IMR-90 (cell line): ENCODE measurements around the gene HNRNPUL1. TPM values are rescaled to one million over a fixed set of nuclear protein-coding genes. Genes with fewer than 3 reads are reported as not detected.

Experiments used
- ATAC-seq: fragments of 200-7000 bp; cut with Tn5 transposase; 2 replicates; pipeline ENCODE4 v1.9.1; 2020; ENCODE audit warnings: low read depth, mild to moderate bottlenecking, moderate library complexity
- BruUV-seq: library from RNA; stranded (reverse); fragments of 400-500 nt; replicated peaks from 2 replicates; lab custom pipeline; 2021; lab: Mats Ljungman, UMichigan
- CTCF ChIA-PET: fragments of 300-600 bp; formaldehyde crosslinking; extraction: SDS; loops from one replicate; lab custom pipeline; 2021; ENCODE audit warnings: antibody characterized with exemption; lab: Yijun Ruan, JAX
- POLR2A ChIA-PET: fragments of 300-600 bp; sonication (Branson Sonifier 250); formaldehyde crosslinking; loops from one replicate; lab custom pipeline; 2022; ENCODE audit warnings: antibody characterized with exemption; ENCODE audit not compliant: unreplicated experiment; lab: Charles Lee
- DNase-seq: peaks from one replicate; pipeline ENCODE4 v3.0.0; 2013
- H2AFZ ChIP-seq: replicated peaks from 2 replicates; pipeline ENCODE3; 2013; ENCODE audit warnings: low read length, mild to moderate bottlenecking; ENCODE audit not compliant: poor library complexity
- H2AK5ac ChIP-seq: 2 replicates; pipeline ENCODE4 v1.6.1; 2013; ENCODE audit warnings: low read depth, low read length, inconsistent platforms
- H2AK9ac ChIP-seq: replicated peaks from 2 replicates; pipeline ENCODE3; 2013; ENCODE audit warnings: mild to moderate bottlenecking, low read depth, low read length, moderate library complexity; ENCODE audit not compliant: poor library complexity
- H2BK120ac ChIP-seq: 2 replicates; pipeline ENCODE4 v1.6.1; 2013; ENCODE audit warnings: low read depth, low read length, inconsistent platforms
- H2BK15ac ChIP-seq: 3 replicates; pipeline ENCODE4 v1.6.1; 2013; ENCODE audit warnings: low read depth, low read length, inconsistent platforms
- H2BK20ac ChIP-seq: 2 replicates; pipeline ENCODE4 v1.6.1; 2013; ENCODE audit warnings: low read depth, mild to moderate bottlenecking, inconsistent platforms, low read length, moderate library complexity
- H2BK5ac ChIP-seq: 2 replicates; pipeline ENCODE4 v1.6.1; 2013; ENCODE audit warnings: mild to moderate bottlenecking, low read depth, low read length, inconsistent platforms; ENCODE audit not compliant: poor library complexity, severe bottlenecking
- H3K14ac ChIP-seq: replicated peaks from 2 replicates; pipeline ENCODE4 v1.6.1; 2013; ENCODE audit warnings: low read depth, low read length, inconsistent platforms
- H3K18ac ChIP-seq: 2 replicates; pipeline ENCODE4 v1.6.1; 2013; ENCODE audit warnings: low read depth, low read length, control low read depth
- H3K23ac ChIP-seq: 2 replicates; pipeline ENCODE4 v1.6.1; 2013; ENCODE audit warnings: low read depth, low read length, inconsistent platforms
- H3K27ac ChIP-seq: 2 replicates; pipeline ENCODE4 v1.5.1; 2013; ENCODE audit warnings: mild to moderate bottlenecking, control low read depth, low read length; ENCODE audit not compliant: insufficient read depth
- H3K27me3 ChIP-seq: 2 replicates; pipeline ENCODE4 v1.6.1; 2013; ENCODE audit warnings: low read length; ENCODE audit not compliant: control insufficient read depth, insufficient read depth
- H3K36me3 ChIP-seq: 2 replicates; pipeline ENCODE4 v1.6.1; 2013; ENCODE audit warnings: low read length, mixed read lengths; ENCODE audit not compliant: control insufficient read depth, insufficient read depth
- H3K4ac ChIP-seq: 2 replicates; pipeline ENCODE4 v1.6.1; 2013; ENCODE audit warnings: low read depth, low read length, inconsistent platforms
- H3K4me1 ChIP-seq: 2 replicates; pipeline ENCODE4 v1.6.1; 2013; ENCODE audit warnings: low read length, mixed read lengths; ENCODE audit not compliant: control insufficient read depth, insufficient read depth
- H3K4me2 ChIP-seq: 2 replicates; pipeline ENCODE4 v1.6.1; 2013; ENCODE audit warnings: low read depth, mild to moderate bottlenecking, control low read depth, low read length, moderate library complexity
- H3K4me3 ChIP-seq: 2 replicates; pipeline ENCODE4 v1.5.1; 2013; ENCODE audit warnings: low read depth, mild to moderate bottlenecking, control low read depth, low read length, moderate library complexity; ENCODE audit not compliant: insufficient read depth
- H3K56ac ChIP-seq: 2 replicates; pipeline ENCODE4 v1.6.1; 2013; ENCODE audit warnings: low read length, inconsistent platforms; ENCODE audit not compliant: insufficient read depth; ENCODE audit errors: extremely low read depth
- H3K79me1 ChIP-seq, 2 experiments: 2 replicates each; pipeline ENCODE4 v1.6.1; 2013; ENCODE audit warnings: low read length in 2 of 2, inconsistent platforms in 1 of 2, low read depth in 1 of 2
- H3K9ac ChIP-seq: 2 replicates; pipeline ENCODE4 v1.6.1; 2013; ENCODE audit warnings: low read depth, low read length, control low read depth
- H3K9me1 ChIP-seq: 2 replicates; pipeline ENCODE4 v1.6.1; 2013; ENCODE audit warnings: low read length, inconsistent platforms; ENCODE audit not compliant: insufficient read depth
- H3K9me3 ChIP-seq: 2 replicates; pipeline ENCODE4 v1.6.1; 2013; ENCODE audit warnings: low read length; ENCODE audit not compliant: control insufficient read depth, insufficient read depth
- H4K20me1 ChIP-seq: 2 replicates; pipeline ENCODE4 v1.6.1; 2013; ENCODE audit warnings: low read length, inconsistent platforms; ENCODE audit not compliant: insufficient read depth
- H4K5ac ChIP-seq: 2 replicates; pipeline ENCODE4 v1.6.1; 2013; ENCODE audit warnings: mild to moderate bottlenecking, low read depth, low read length, control low read depth
- H4K8ac ChIP-seq, 2 experiments: 2 replicates each; pipeline ENCODE4 v1.6.1; 2013; ENCODE audit warnings: low read depth in 2 of 2, low read length in 2 of 2, control low read depth in 1 of 2, inconsistent platforms in 1 of 2
- H4K91ac ChIP-seq: 2 replicates; pipeline ENCODE4 v1.6.1; 2013; ENCODE audit warnings: low read depth, low read length, inconsistent platforms; ENCODE audit not compliant: insufficient read depth
- BHLHE40 ChIP-seq: fragments of 150-350 bp; IDR thresholded peaks from 2 replicates; pipeline ENCODE4 v1.6.1; 2016; ENCODE audit warnings: mild to moderate bottlenecking, low read depth, low read length
- SMC3 ChIP-seq: fragments of 150-350 bp; IDR thresholded peaks from 2 replicates; pipeline ENCODE4 v1.6.1; 2016; ENCODE audit warnings: low read depth, mild to moderate bottlenecking, antibody characterized with exemption, low read length, moderate library complexity
- WGBS, 2 experiments: methylation state at CpG; one replicate each; pipeline versions ENCODE4 v1.1.5 to v1.1.7; 2013; ENCODE audit warnings: missing lambda C conversion rate in 2 of 2; ENCODE audit not compliant: insufficient read length in 1 of 2; ENCODE audit errors: extremely low coverage in 2 of 2; 5-methylcytosine and 5-hydroxymethylcytosine counted together
- dilution Hi-C: fragments of 300-500 bp; cut with HindIII; formaldehyde crosslinking; loops from one replicate; pipeline ENCODE4 v1.14.3; 2018; ENCODE audit warnings: low sequenced_read_pairs; ENCODE audit not compliant: unreplicated experiment
- in situ Hi-C: fragments of 300-500 bp; cut with MboI; formaldehyde crosslinking; loops from 3 replicates; pipeline ENCODE4 v1.14.3; 2019; ENCODE audit warnings: low sequenced_read_pairs, inconsistent platforms, mixed read lengths
- intact Hi-C: fragments of 100-400 bp; cut with micrococcal nuclease; formaldehyde crosslinking; loops from 2 replicates; pipeline ENCODE4 v1.10.0; 2022
- polyA plus RNA-seq, 3 experiments: library from polyadenylated mRNA; depleted of rRNA; stranded (reverse); fragments of >200 nt; gene quantifications; 2 replicates each; pipeline ENCODE4 v1.2.3, GENCODE V29; 2012; ENCODE audit warnings: low replicate concordance in 1 of 3
- total RNA-seq: library from RNA; depleted of rRNA; stranded (reverse); fragments of >200 nt; gene quantifications from 2 replicates; pipeline ENCODE4 v1.2.3, GENCODE V29; 2012

Gene HNRNPUL1
- total and polyA plus RNA-seq, 2 of the 4 experiments (the other 2 are of a cell fraction): 50.7 to 67.3 TPM

- peaks cover 17 to 49% of the 10 kb centered on the region in 2 experiments for H3K79me1 ChIP-seq
Measured at GRCh38 chr19:41341669-41342490, 77.7 kb downstream of the HNRNPUL1 start.

More at GRCh38 chr19:41341669-41342490, 77.7 kb downstream of the HNRNPUL1 start:
- H3K18ac ChIP-seq: no peak overlapping the region
- no peak overlapping the region for H2AFZ ChIP-seq
- no peak overlapping the region for H2AK9ac ChIP-seq
- H3K14ac ChIP-seq: no peak overlapping the region
- intact Hi-C loops (no loop called here), in situ Hi-C loops (no loop called here), dilution Hi-C loops (no loop called here)
- H3K9me3 ChIP-seq: no peaks in the 10 kb centered on the region
- no peaks in the 10 kb centered on the region for H3K4me1 ChIP-seq
- H3K4ac ChIP-seq: no peak overlapping the region
- CTCF ChIA-PET: no interaction called here
- POLR2A ChIA-PET: no interaction called here
- no peak overlapping the region for H3K27ac ChIP-seq
- DNase-seq (no peak), ATAC-seq (no peak)
- no peak for TF ChIP-seq BHLHE40
- no peak for TF ChIP-seq SMC3
- H2BK20ac ChIP-seq: no peak overlapping the region
- H2AK5ac ChIP-seq: no peak overlapping the region
- no TSS peak for BruUV-seq
- no peak overlapping the region for H3K4me3 ChIP-seq
- no peak overlapping the region for H4K5ac ChIP-seq
- H4K8ac ChIP-seq: no peak overlapping the region
- no peak overlapping the region for H2BK120ac ChIP-seq
- no peak overlapping the region for H3K9ac ChIP-seq
- no peak overlapping the region for H3K4me2 ChIP-seq
- no peak overlapping the region for H4K91ac ChIP-seq
- peaks cover 47% of the 10 kb centered on the region for H3K36me3 ChIP-seq
- H3K27me3 ChIP-seq: no peaks in the 10 kb centered on the region
- no peak overlapping the region for H2BK5ac ChIP-seq
- H3K23ac ChIP-seq: no peak overlapping the region
- 91% methylated on average over 4 of the region's 20 CpGs; no CpG with 5 or more reads in 1 of the 2 experiments for WGBS, 2 experiments
- no peaks in the 10 kb centered on the region; the same call in 1 of the 2 replicates for H3K9me1 ChIP-seq
- no peak overlapping the region for H2BK15ac ChIP-seq
- peaks cover 37% of the 10 kb centered on the region for H4K20me1 ChIP-seq
- H3K56ac ChIP-seq: no peak overlapping the region
